ENCODE data around the gene GIGYF2.

GRCh38 chr2:232880764-232881351 is 183.7 kb downstream of the GIGYF2 start:
- TF ChIP-seq GATA2 (CRISPR knock-in tag; IDR thresholded peaks at IDR 0.05), result no peak
- TF ChIP-seq REST (IDR thresholded peaks at IDR 0.05; ENCODE audit: low read depth, low read length), result no peak
- no peak for TF ChIP-seq POLR2AphosphoS5 (IDR thresholded peaks at IDR 0.05; ENCODE audit: low read depth, low read length)
- no peak for TF ChIP-seq TAF1 (IDR thresholded peaks at IDR 0.05; ENCODE audit: borderline replicate concordance, low read depth, low read length)
- no peak for TF ChIP-seq EP300 (IDR thresholded peaks at IDR 0.05; ENCODE audit: borderline replicate concordance in 1 of 2, low read depth in 1 of 2, low read length in 1 of 2)
- no peak for TF ChIP-seq ZBTB33 (IDR thresholded peaks at IDR 0.05; ENCODE audit: borderline replicate concordance, low read depth)
- TF ChIP-seq CTCF (IDR thresholded peaks at IDR 0.05), result no peak
- no peak for TF ChIP-seq PBX3 (IDR thresholded peaks at IDR 0.05)
- TF ChIP-seq SIN3A (IDR thresholded peaks at IDR 0.05; ENCODE audit: borderline replicate concordance, low read depth, low read length), result no peak
- TF ChIP-seq MXI1 (IDR thresholded peaks at IDR 0.05; ENCODE audit: low read depth, low read length), result no peak
- no peak for TF ChIP-seq USF2 (IDR thresholded peaks at IDR 0.05; ENCODE audit: borderline replicate concordance, low read depth, low read length)
- no peak for TF ChIP-seq TEAD4 (IDR thresholded peaks at IDR 0.05; ENCODE audit: borderline replicate concordance, insufficient read depth)
- TF ChIP-seq EZH2phosphoT487 (IDR thresholded peaks at IDR 0.05; ENCODE audit: borderline replicate concordance, low read depth), result no peak
- TF ChIP-seq JUND (IDR thresholded peaks at IDR 0.05), result no peak
